ENCODE data around the gene ARHGDIA.

- TF ChIP-seq CTCF (conservative IDR thresholded peaks at IDR 0.05; ENCODE audit: low read depth, low read length) (peak; percentile 37; the same call in 1 of the 2 replicates), EZH2phosphoT487 (IDR thresholded peaks at IDR 0.05; ENCODE audit: borderline replicate concordance, low read length) (no peak)
Measured at GRCh38 chr17:81907219-81908145, 36.3 kb upstream of the ARHGDIA start.

All from PC-3 (cell line).